ENCODE measurements around the gene SLC22A3. TPM values are rescaled to one million over a fixed set of nuclear protein-coding genes. Genes with fewer than 3 reads are reported as not detected.

SLC22A3 gene
- total and polyA plus RNA-seq, 11 donors, result 0.45 to 3.0 (median 0.75) TPM

DNA sequence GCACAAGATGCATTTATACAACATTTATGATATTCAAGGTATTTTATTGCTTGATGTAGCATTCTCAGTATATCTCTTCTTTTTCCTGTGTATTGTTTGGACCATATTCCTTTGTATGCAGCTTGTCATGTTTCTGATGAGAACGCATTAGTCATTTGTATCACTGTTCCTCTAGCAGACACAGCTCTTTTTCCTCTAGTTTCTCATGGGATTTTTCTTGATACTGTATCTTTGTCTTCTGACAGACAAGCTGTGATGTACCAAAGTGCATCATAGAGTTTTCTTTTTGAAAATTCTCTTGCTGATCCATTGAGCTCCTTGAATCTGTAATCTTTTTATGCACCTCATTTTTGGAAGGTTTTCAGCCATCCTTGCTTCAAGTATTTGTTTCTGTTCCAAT, 140.9 kb downstream of the SLC22A3 start:
- ATAC-seq (no peak), DNase-seq (no peak)
- intact Hi-C loops (cut with DNase I), result no loop called here
- Histone ChIP-seq H3K4me1 (no peaks in the 10 kb centered on the region), H3K9me3 (no peaks in the 10 kb centered on the region), H3K27me3 (no peaks in the 10 kb centered on the region), H3K27ac (no peak overlapping the region), H3K36me3 (no peaks in the 10 kb centered on the region), H3K4me3 (no peak overlapping the region)
- WGBS, 4 donors, result 46 to 75% (median 66%) methylated on average over 1 of the region's 1 CpG
- TF ChIP-seq POLR2A (IDR thresholded peaks at IDR 0.05), result no peak
- TF ChIP-seq, protein P1, sequence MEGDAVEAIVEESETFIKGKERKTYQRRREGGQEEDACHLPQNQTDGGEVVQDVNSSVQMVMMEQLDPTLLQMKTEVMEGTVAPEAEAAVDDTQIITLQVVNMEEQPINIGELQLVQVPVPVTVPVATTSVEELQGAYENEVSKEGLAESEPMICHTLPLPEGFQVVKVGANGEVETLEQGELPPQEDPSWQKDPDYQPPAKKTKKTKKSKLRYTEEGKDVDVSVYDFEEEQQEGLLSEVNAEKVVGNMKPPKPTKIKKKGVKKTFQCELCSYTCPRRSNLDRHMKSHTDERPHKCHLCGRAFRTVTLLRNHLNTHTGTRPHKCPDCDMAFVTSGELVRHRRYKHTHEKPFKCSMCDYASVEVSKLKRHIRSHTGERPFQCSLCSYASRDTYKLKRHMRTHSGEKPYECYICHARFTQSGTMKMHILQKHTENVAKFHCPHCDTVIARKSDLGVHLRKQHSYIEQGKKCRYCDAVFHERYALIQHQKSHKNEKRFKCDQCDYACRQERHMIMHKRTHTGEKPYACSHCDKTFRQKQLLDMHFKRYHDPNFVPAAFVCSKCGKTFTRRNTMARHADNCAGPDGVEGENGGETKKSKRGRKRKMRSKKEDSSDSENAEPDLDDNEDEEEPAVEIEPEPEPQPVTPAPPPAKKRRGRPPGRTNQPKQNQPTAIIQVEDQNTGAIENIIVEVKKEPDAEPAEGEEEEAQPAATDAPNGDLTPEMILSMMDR (IDR thresholded peaks at IDR 0.05), result no peak

DNA sequence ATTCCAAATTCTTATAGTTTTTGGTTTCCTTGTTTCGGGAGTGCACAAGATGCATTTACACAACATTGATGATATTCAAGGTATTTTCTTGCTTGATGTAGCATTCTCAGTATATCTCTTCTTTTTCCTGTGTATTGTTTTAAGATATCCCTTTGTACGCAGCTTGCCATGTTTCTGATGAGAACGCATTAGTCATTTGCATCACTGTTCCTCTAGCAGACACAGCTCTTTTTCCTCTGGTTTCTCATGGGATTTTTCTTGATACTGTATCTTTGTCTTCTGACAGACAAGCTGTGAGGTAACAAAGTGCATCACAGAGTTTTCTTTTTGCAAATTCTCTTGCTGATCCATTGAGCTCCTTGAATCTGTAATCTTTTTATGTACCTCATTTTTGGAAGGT, 146.4 kb downstream of the SLC22A3 start:
- Histone ChIP-seq H3K4me3 (no peak overlapping the region), H3K27ac (no peak overlapping the region), H3K4me1 (no peaks in the 10 kb centered on the region), H3K9me3 (no peaks in the 10 kb centered on the region), H3K36me3 (no peaks in the 10 kb centered on the region), H3K27me3 (no peaks in the 10 kb centered on the region)
- DNase-seq (no peak), ATAC-seq (no peak)
- intact Hi-C loops (cut with DNase I), result no loop called here
- TF ChIP-seq, protein P1 (IDR thresholded peaks at IDR 0.05), result no peak
- TF ChIP-seq POLR2A (IDR thresholded peaks at IDR 0.05), result no peak
- WGBS, 4 donors, result 51 to 65% (median 63%) methylated on average over 3 of the region's 3 CpGs

DNA sequence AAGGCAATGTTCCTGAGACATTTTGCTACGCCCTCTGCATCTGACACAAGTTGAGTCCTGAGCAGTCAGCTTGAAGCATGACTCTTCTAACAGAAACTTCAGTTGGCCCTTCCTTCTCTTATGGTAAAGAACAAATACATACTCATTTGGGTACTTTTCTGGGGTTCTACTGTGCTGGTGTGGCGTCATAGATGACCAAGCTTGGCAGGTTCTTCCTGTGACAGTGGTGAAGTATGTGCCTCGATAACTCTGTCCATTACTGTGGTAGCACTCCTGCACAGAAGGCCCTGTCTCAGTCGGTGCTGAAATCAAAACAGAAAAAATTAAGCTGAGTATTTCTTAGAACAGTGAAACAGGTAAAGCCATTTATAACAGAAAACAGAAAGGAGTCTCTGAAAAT, 152.5 kb downstream of the SLC22A3 start:
- Histone ChIP-seq H3K27ac (no peak overlapping the region), H3K4me1 (no peaks in the 10 kb centered on the region), H3K9me3 (peaks cover 0 to 18% (median 9%) of the 10 kb centered on the region in 12 donors), H3K36me3 (no peaks in the 10 kb centered on the region), H3K4me3 (no peak overlapping the region), H3K27me3 (no peaks in the 10 kb centered on the region)
- TF ChIP-seq, protein P1 (IDR thresholded peaks at IDR 0.05), result no peak
- TF ChIP-seq POLR2A (IDR thresholded peaks at IDR 0.05), result no peak
- 80 to 86% (median 82%) methylated on average over 4 of the region's 4 CpGs for WGBS, 4 donors
- intact Hi-C loops (cut with DNase I), result no loop called here
- DNase-seq (no peak), ATAC-seq (no peak)

Other genes with a start within 250 kb of the SLC22A3 start
- gene SLC22A1, start 226.6 kb upstream of the SLC22A3 start, total RNA-seq, result 1 to 10 TPM in 1 of 9 donors, under 1 TPM in 4, not detected in 4; 0.29 to 1.4 (median 0.42) TPM
- gene SLC22A1, start 226.6 kb upstream of the SLC22A3 start, polyA plus RNA-seq, result under 1 TPM; 0.10 to 0.23 TPM
- not detected for gene SLC22A2, start 89.6 kb upstream of the SLC22A3 start, total RNA-seq
- not detected for gene SLC22A2, start 89.6 kb upstream of the SLC22A3 start, polyA plus RNA-seq